GM18507 (cell line): ENCODE results near the gene HDDC3.
A peak's percentile ranks its signal among the peaks of the same experiment; 100 is the strongest.

ENCODE experiments used
- DNase-seq: peaks from one replicate; pipeline ENCODE4 v3.0.0; 2011; ENCODE audit warnings: low read depth; ENCODE audit not compliant: insufficient read length; ENCODE audit errors: extremely low spot score
- FAIRE-seq: peaks from 2 replicates; lab custom pipeline; 2011; peaks lifted over from hg19 to GRCh38; lab: Jason Lieb, UNC

HDDC3 gene

DNA sequence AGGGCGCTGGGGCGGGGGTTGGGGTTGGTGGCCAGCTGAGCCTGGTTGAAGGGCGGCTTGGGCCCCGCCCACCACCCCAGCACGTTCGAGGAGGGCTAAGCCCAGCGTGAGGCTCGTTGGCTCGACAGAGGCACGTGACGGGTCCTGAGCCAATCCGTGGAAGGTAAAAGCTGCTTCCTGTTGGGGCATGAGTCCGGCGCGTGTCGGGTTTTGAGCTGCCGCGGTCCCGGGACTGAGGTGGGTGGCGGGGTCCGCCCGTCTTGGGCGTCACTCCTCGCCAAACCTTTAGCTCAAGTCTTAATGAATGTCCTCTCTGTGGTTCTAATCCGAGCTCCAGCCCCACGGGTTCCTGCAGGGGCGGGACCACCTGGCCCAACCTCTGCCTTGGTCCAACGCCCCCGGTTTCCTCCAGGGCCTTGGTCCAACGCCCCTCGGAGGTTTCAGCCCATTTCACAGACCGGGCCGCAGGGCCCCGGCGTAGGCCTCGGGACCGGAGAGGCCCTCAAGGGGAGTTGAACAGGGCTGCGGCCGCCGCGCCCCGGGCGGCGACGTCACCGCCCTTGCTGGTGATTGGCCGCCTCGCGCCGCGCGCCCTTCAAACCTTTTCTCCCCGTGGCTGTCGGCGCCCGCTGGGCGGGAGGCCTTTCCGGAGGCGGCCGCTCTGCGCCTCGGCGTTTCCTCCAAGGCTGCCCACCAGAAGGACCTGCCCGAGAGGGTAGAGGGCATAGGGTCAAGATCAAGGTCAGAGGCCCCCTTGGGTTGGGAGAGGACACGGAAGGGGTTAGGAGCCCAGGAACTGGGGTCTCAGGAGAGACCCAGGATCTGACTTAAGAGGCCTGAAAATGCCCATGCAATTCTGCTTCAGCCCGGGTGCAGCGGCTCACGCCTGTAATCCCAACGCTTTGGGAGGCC is 22.6 kb upstream of the HDDC3 start, which contains the start of gene RCCD1:
TSS of gene RCCD1 (plus strand) at position 173 of the 912 bp plus-strand sequence. CDS start 1,851 bp downstream, outside the sequence.
- FAIRE-seq (peak; percentile 99), DNase-seq (peak; percentile 99)

DNA sequence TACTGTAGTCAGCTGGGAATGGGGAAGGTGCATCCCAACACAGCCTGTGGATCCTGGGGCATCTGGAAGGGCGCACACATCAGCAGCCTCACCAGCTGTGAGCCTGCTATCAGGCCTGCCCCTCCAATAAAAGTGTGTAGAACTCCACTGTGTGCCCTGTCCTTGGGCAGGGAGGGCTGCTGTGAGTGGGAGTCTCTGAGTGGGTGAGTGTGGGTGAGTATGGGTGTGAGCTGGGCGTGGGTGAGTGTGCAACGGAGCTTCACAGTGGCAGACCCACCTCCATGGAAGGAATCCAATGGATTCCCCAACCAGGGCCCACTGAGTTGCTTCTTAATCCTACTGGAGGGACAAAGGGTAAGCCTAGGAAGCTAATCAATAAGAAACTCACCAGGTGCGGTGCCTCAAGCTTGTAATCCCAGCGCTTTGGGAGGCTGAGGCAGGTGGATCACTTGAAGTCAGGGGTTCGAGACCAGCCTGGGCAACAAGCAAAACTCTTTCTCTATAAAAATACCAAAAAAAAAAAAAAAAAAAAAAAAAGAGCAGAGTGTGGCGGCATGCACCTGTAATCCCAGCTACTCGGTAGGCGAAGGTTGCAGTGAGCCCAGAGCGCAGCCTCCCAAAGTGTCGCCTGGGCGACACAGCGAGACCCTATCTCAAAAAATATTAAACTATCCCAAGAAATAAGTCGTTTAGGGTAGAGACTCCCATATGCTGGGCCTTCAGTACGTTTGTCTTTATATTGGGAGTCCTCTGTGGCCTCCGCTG is 21.8 kb upstream of the HDDC3 start:
- FAIRE-seq (no peak), DNase-seq (no peak)

DNA sequence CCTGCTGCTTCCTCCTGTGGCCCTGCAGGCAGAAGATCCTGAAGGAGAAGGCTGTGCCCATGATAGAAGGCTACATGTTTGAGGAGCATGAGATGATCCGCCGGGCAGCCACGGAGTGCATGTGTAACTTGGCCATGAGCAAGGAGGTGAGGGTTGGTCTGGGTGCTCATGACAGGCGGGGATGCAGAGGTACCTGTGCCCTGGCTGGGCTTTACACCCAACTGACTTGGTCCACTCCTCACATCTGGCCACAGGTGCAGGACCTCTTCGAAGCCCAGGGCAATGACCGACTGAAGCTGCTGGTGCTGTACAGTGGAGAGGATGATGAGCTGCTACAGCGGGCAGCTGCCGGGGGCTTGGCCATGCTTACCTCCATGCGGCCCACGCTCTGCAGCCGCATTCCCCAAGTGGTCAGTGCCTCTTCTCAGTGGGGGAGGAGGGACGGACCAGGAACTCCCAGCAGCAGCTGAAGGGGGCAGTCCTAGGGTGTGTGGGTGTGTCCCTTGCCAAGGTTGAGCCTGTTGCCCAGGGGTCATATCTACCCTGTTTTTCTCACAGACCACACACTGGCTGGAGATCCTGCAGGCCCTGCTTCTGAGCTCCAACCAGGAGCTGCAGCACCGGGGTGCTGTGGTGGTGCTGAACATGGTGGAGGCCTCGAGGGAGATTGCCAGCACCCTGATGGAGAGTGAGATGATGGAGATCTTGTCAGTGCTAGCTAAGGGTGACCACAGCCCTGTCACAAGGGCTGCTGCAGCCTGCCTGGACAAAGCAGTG is 20.7 kb upstream of the HDDC3 start:
- DNase-seq (no peak), FAIRE-seq (no peak)

DNA sequence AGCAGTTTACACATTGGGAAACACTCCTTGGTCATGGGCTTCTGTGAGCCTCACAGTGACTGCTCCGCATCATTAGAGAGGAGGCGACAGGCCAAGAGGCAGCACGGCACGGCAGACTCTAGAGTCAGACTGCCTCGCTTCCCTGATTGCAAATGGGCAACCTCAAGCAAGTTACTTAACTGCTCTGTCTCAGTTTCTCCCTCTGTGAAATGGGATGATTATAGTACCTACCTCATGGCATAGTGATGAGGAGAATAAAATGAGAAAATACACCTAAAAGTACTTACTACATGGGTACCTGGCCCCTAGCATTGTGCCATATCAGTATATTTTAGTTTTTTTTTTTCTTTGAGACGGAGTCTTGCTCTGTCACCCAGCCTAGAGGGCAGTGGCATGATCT is 18.3 kb upstream of the HDDC3 start:
- no peak for FAIRE-seq
- DNase-seq = no peak

DNA sequence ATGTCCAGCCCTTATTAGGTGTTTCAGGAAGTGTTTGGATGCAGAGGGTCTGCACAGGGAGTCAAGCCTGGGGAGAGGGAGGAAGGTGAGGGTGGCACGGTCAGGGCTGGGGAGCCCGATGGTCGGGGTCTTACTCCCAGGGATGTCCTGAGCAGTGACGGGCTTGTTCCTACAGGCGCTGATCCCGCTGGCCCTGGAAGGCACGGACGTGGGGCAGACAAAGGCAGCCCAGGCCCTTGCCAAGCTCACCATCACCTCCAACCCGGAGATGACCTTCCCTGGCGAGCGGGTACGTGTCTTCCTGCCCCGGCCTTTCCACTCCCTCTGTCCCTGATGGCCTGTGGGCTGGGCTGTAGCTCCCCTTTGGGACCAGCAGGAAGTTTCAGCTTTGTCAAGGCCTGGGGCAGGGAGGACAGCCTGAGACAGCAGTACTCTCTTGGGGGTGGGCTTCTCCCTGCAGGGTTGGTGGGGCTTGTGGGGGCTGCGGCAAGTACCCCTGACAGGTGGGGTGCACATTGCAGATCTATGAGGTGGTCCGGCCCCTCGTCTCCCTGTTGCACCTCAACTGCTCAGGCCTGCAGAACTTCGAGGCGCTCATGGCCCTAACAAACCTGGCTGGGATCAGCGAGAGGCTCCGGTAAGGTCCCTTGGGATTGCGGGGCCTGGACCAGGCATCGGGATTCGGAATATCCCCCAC is 17.8 kb upstream of the HDDC3 start:
- FAIRE-seq (no peak), DNase-seq (no peak)

DNA sequence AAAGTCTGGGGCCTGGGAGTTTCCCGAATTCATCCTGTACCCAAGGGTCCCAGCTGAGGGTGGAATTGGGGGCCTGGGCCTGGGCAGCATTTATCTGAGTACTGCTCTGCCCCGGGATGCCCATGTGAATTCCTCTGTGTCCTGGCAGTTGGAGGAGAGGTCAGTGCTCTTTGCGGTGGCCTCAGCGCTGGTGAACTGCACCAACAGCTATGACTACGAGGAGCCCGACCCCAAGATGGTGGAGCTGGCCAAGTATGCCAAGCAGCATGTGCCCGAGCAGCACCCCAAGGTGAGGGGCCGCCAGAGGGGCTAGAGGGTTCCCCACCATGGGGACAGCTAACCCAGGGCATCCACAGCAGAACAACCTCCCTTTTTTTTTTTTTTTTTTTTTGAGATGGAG is 16.2 kb upstream of the HDDC3 start:
- no peak for DNase-seq
- no peak for FAIRE-seq

DNA sequence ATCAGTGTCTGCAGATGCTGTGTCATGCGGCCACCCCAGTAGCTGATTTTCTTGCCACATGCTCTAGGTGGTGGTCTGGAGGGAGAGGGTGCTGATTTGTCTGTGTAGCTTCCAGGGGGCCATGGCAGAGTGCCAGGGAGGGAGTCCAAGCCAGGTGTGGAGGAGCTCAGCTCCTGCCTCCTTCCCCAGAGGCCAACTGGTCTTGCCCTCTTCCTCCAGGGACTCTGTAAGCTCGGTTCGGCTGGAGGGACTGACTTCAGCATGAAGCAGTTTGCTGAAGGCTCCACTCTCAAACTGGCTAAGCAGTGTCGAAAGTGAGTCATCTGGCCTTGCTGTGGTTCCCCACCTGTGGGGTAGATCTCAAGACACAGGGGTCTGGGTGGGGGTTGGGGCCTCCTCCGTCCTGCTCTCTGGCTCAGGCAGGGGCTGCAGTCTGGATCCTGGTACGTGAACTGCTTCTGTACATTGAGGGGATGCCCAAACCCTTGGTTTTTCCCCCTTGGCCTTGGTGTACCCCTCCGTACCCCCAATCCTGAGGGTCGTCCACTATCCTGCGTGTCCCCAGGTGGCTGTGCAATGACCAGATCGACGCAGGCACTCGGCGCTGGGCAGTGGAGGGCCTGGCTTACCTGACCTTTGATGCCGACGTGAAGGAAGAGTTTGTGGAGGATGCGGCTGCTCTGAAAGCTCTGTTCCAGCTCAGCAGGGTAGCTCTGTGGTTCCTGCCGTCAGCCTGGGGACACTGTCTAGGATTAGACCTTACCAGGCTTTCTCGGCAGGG is 15.4 kb upstream of the HDDC3 start:
- DNase-seq = no peak
- no peak for FAIRE-seq

DNA sequence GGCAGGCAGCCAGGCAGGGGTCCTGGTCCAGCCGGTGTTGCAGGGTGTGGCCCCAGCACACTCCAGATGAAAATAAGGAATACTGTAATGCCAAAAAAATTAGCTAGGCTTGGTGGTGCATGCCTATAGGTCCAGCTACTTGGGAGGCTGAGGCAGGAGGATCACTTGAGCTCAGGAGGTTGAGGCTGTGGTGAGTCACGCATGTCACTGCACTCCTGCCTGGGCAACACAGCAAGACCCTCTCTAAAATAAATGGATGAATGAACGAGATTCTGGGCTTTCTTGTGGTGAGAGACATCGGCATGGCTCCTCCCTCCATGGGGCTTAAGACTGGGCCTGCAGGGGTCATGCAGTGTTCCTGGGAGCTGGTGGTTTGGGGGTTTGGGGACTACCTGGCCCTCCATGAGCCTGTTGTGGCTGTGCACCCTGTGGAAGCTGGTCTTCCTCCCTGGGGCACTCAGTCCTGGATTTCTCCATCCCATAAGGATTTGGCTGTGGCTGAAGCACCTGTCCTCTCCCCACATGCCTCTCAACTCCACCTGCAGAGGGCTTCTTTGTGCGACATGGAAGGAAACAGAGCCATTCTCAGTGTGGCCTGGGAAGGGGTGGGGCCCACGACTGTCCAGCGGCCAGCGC is 14.7 kb upstream of the HDDC3 start:
- FAIRE-seq (no peak), DNase-seq (no peak)

DNA sequence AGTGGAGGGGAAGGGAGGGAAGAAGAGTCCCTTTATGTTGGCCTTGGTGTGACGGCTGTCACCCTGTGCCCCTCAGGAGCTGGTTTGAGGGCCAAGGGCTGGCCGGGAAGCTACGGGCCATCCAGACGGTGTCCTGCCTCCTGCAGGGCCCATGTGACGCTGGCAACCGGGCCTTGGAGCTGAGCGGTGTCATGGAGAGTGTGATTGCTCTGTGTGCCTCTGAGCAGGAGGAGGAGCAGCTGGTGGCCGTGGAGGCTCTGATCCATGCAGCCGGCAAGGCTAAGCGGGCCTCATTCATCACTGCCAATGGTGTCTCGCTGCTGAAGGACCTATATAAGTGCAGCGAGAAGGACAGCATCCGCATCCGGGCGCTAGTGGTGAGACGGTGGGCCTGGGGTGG is 14.2 kb upstream of the HDDC3 start:
- FAIRE-seq (no peak), DNase-seq (no peak)

DNA sequence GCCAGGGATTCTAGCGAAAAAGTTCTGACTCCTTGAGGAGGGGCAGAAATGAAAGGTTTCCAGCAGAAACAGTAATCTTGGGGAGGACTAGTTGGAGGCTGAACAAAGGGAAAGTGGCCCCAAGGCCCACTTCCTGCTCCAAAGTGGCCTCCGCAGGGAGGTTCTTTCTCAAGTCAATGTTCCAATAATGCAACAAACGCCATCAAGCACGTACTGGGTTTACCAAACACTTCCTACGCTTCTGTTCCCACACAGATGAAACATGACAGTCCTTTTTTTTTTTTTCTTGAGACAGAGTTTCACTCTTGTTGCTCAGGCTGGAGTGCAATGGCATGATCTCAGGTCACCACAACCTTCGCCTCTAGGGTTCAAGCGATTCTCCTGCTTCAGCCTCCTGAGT is 12.7 kb upstream of the HDDC3 start:
- FAIRE-seq (no peak), DNase-seq (no peak)

DNA sequence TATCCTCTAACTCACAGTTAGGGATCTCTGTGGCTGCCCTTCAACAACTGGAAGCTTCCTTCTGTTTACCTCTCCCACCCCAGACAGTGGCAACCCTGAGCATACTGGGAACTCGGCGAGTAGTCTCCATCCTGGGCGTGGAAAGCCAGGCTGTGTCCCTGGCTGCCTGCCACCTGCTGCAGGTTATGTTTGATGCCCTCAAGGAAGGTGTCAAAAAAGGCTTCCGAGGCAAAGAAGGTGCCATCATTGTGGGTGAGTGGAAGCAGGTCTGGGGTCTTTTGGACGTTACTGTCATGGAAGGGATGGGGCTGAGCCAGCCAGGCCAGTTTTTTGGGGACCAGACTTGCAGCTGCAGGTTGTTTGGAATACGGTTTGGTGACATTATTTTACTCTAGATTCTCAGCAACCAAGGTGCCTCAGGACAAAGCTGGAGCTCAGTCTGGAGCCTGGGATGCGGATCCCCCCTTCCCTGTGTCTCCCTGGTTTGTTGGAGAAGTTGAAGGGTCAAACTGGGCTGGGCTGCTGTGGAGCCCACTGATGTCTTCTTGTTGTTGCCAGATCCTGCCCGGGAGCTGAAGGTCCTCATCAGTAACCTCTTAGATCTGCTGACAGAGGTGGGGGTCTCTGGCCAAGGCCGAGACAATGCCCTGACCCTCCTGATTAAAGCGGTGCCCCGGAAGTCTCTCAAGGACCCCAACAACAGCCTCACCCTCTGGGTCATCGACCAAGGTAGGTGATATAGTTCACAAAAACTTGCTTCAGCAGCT is 10.2 kb upstream of the HDDC3 start:
- FAIRE-seq (no peak), DNase-seq (no peak)

DNA sequence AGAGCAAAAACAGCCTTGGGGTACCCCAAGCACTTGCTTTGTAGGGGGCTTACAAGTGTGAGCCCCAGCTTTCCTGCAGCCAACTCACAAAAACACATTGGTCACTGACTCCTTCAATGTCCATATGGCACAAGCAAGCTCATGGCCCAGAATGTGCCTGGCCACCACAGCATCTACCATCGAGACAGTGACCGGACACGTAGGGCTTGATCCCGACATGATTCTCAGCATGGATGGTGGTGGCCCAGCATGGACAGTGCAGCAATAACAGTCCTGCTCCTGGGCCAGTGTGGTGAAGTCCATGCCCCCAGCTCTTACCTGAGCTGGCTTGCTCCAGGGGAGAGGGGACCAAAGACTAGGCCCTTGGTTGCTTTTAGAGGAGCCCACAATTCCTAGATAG is 8.7 kb upstream of the HDDC3 start:
- no peak for DNase-seq
- no peak for FAIRE-seq

DNA sequence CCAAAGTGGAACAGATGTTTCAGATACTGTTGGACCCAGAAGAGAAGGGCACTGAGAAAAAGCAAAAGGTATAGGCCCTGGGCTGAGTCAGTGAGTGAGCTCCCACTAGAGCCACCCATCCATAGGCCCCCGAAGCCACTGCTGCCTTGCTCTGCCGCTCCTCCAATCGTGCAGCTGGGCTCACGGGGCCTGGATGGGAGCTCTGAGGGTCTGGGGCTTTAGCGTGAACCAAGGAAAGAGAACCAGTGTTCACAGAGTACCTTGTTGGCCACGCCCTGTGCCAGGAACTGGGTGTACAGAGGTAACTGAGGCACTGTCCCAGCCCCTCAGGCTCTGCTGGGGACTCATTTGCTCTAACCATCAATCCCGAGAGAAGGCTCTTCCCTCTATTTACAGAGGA is 7.4 kb upstream of the HDDC3 start:
- no peak for FAIRE-seq
- no peak for DNase-seq

DNA sequence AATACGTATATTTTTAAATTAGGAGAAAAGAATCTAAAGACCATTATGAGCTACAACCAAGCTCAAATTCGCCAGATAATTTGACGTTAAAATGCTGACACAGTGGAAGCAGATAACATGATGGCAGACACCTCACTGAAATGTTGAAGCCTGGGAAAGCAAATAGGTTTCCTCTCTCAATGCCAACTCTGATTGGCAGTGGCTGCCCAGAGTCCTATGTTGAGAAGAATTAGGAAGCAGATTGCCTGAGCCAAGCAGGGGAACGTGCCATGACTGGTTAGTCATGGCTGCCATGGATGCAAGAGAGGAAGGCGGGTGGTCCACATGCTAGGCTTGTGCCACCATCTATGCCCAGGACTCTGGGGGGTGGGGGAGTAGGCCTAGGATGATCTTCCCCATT is 5.9 kb upstream of the HDDC3 start:
- FAIRE-seq = no peak
- no peak for DNase-seq

DNA sequence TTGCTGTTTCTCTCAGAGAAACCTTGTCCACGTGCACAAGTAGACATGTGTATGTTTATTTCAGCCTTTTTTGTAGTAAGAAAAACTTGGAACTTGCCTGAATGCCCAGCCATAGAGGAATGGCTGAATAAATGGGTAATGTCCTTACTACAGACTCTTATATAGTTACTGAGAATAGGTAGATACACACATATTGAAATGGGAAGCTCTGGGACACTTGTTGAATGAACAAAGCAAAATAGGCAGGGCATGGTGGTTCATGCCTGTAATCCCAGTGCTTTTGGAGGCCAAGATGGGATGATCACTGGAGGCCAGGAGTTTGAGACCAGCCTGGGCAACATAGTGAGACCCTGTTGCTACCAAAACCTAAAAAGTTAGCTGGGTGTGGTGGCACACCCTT is 4.5 kb upstream of the HDDC3 start:
- no peak for FAIRE-seq
- DNase-seq = no peak

DNA sequence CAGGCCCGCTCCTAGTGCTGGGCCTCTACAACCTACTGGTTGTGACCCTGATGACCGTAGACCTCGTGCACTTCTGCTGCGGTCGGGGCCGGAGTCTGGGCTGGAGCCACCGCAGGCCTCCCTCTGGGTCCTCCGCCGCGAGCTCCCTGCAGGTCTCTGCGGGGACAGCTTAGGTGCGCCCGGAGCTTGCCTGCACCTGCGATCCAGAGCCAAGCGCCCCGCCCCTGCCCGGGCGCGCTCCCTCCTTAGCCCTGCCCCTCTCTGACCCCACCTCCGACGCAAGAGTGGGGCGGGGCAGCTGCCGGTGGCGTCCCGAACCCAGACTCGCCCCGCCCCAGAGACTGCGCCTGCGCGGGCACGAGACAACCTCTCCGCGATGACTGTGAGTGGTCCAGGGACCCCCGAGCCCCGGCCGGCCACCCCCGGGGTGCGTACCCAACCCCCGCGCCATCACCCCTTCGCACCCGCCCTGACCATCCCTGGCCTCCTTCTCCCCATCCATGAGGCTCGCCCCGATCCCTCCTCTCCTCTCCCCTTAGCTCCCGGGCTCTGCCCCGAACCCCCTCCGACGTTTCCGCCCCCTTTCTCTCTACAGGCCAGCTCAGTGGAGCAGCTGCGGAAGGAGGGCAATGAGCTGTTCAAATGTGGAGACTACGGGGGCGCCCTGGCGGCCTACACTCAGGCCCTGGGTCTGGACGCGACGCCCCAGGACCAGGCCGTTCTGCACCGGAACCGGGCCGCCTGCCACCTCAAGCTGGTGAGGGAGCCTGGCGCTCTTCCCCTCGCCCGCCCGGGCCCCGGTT is 2.8 kb upstream of the HDDC3 start, which contains the start of gene UNC45A:
TSS of gene UNC45A (plus strand) at position 337 of the 803 bp plus-strand sequence. CDS start at position 377, 40 bp downstream.
- FAIRE-seq = peak; percentile 70
- DNase-seq = peak; percentile 93
